NCI-H146 (cell line): ENCODE measurements around the gene RHOBTB3.

Source experiments
- DNase-seq: peaks from one replicate; lab custom pipeline; 2025; lab: John Stamatoyannopoulos, UW

Gene RHOBTB3

GRCh38 chr5:95713960-95714710 is 17.0 kb upstream of the RHOBTB3 start:
- DNase-seq, result no peak

- DNase-seq, result no peak
Observed at GRCh38 chr5:95715799-95716461, 15.2 kb upstream of the RHOBTB3 start.

GRCh38 chr5:95717439-95717838 is 13.7 kb upstream of the RHOBTB3 start:
- no peak for DNase-seq

- DNase-seq, result no peak
Observed at GRCh38 chr5:95718203-95718602, 12.9 kb upstream of the RHOBTB3 start.

- DNase-seq, result no peak
Observed at GRCh38 chr5:95718738-95719137, 12.4 kb upstream of the RHOBTB3 start.

- no peak for DNase-seq
Observed at GRCh38 chr5:95720094-95720786, 10.9 kb upstream of the RHOBTB3 start.

GRCh38 chr5:95721582-95722295 is 9.4 kb upstream of the RHOBTB3 start:
- no peak for DNase-seq

GRCh38 chr5:95723632-95724369 is 7.3 kb upstream of the RHOBTB3 start:
- no peak for DNase-seq

GRCh38 chr5:95725071-95725820 is 5.9 kb upstream of the RHOBTB3 start:
- DNase-seq, result no peak

GRCh38 chr5:95725937-95726810 is 5.0 kb upstream of the RHOBTB3 start:
- no peak for DNase-seq

GRCh38 chr5:95726811-95727763 is 4.0 kb upstream of the RHOBTB3 start:
- DNase-seq, result no peak

- peak; percentile 79 for DNase-seq
Observed at GRCh38 chr5:95727764-95728191, 3.4 kb upstream of the RHOBTB3 start.

GRCh38 chr5:95728494-95729114 is 2.5 kb upstream of the RHOBTB3 start:
- no peak for DNase-seq

GRCh38 chr5:95729115-95730010 is 1.8 kb upstream of the RHOBTB3 start:
- DNase-seq, result no peak

- no peak for DNase-seq
Observed at GRCh38 chr5:95730011-95730700, 980 bp upstream of the RHOBTB3 start.
